ENCODE results near the gene GAS6.

GAS6 gene

DNA sequence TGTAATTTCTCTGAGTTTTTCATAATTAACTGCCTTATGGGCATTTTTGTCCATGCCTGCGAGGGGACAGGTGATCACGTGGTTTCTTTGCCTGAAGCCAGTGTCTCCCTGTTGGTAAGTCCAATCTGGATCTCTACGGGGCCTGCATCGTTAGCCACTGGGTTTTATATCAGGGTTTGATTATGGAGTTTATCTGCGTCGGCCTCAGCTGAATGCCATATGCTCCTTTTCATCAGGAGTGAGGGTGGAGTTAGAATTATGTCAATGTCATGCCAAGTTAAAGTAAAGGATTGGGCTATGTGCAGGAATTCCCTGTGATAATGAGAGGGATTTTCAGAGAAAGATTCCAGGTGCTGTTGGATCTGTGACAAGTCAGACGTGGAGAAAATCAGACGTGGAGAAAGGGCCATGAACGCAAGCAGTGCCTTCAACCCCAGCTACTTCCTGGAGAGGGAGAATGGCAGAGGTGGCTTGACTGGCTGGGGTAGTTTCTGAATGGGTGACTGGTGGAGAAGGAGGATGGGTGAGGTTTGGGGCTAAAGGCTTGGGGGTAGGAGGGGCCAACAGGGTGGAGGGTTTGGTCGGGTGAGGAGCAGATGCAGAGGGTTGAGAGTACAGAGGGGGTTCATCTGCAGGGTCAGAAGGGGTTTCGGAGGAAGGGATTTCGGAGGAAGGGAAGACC, 80.5 kb downstream of the GAS6 start:
- DNase-seq (ENCODE audit: low read depth), result no peak
- H3K4me3 ChIP-seq (ENCODE audit: low read length), result no peak overlapping the region
- TF ChIP-seq, protein P1, sequence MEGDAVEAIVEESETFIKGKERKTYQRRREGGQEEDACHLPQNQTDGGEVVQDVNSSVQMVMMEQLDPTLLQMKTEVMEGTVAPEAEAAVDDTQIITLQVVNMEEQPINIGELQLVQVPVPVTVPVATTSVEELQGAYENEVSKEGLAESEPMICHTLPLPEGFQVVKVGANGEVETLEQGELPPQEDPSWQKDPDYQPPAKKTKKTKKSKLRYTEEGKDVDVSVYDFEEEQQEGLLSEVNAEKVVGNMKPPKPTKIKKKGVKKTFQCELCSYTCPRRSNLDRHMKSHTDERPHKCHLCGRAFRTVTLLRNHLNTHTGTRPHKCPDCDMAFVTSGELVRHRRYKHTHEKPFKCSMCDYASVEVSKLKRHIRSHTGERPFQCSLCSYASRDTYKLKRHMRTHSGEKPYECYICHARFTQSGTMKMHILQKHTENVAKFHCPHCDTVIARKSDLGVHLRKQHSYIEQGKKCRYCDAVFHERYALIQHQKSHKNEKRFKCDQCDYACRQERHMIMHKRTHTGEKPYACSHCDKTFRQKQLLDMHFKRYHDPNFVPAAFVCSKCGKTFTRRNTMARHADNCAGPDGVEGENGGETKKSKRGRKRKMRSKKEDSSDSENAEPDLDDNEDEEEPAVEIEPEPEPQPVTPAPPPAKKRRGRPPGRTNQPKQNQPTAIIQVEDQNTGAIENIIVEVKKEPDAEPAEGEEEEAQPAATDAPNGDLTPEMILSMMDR (conservative IDR thresholded peaks at IDR 0.05; ENCODE audit: low read length), result no peak

DNA sequence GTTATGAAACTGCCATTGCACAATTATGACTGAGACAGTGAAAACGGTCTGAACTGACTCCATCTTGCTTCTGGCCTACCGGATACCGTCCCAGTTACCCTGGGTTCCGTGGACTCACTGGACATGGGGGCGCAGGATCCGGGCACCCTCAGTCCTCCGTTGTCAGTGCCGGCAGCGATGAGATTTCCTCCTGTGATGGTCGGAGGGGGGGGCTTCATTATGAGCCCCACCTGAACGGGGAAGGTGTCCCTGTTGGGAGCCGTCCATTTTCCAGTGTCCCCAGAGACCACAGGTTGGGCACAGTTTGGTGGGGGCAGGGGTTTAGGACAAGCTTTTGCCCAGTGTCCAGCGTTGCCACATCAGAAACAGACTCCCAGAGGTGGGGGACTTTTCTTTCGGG, 81.4 kb downstream of the GAS6 start:
- no peak overlapping the region for H3K4me3 ChIP-seq (ENCODE audit: low read length)
- TF ChIP-seq, protein P1 (conservative IDR thresholded peaks at IDR 0.05; ENCODE audit: low read length), result no peak
- DNase-seq (ENCODE audit: low read depth), result no peak

GRCh38 chr13:113781571-113781970, 82.3 kb downstream of the GAS6 start:
- TF ChIP-seq, protein P1 (conservative IDR thresholded peaks at IDR 0.05; ENCODE audit: low read length), result no peak
- no peak overlapping the region for H3K4me3 ChIP-seq (ENCODE audit: low read length)
- DNase-seq (ENCODE audit: low read depth), result no peak

DNA sequence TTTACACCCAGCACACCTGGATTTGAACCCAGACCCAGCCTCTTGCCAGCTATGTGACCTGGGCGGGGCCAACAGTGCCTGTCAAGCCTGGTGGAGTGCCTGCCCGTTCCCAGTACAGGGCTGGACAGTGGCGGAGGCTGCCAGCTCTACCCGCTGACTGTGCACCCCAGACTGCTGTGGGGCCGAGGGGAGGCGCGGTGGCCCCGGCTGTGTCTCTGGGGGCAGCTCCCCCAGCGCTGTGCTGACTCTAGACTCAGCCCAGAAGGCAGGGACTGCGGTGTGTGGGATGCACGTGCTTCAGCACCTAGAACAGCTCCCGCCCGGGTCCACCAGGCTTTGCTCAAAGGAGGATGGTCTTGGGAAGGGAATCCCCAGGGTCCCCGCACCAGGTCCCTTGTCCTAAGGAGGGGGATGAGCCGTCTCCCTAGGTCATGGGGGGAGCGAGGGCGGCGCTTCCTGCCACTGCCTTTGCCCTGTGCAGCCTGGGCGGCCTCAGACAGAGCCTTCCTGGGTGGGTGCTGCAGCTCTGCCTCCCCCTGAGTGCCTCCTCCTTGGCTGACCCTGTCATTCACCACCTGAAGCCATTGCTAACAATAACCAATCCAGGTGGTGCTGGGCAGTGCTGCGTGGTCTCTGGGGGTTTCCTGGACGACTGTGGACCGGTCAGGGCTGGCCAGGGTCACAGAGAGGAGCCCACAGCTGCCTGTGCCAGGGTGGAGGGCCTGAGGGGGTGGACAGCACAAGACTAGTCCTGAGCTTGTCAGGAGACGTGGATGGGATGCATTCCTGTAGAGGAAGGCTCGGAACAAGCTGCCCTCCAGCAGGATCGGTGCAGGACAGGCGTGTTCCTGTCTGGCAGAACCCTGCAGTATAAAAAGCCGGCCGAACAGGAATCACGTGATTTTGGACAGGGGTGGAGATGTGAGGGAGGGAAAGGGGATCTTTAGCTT, 86.3 kb downstream of the GAS6 start:
- DNase-seq (ENCODE audit: low read depth), result no peak
- TF ChIP-seq, protein P1 (conservative IDR thresholded peaks at IDR 0.05; ENCODE audit: low read length), result no peak
- H3K4me3 ChIP-seq (ENCODE audit: low read length), result no peak overlapping the region

DNA sequence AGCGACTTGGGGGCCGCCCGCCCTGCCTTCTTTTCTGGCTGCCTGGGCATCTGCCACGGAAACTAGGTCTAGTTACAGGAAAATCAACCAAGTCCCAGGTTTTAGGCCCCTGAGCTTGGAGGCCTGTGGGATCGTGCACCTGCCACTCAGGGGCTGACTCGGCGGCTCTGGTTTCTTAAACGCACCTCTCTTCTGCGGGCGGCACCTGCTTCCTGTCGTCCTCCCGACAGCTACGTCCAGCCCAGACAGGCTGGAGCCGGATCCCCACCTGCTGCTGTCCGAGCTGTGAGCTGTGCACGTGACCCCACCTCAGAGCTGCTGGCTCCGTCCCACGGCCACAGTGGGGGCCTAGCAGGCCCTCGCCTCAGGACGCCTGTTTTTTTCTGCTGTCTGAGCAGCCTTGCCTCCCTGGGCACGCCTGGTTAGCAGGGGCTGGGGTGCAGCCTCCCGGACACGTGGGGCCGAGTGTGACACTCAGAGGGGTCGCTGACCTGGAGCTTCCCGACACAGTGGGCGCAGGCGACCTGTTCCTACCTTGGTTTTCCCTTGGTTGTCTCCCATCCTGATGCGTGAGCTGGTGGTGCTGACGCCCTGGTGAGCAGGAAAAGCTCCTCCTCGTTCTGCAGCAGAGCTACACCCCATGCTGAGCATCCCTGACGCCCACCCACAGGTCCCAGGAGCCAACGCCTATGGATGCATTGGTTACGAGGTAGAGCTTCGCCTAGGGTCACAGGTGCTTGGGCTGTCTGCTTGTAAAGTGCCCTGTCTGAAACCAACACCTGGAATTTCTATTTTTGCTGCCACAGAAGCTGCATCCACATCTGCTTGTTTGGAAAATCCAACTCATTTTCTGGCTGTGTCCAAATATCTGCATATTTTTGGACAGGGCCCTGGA, 87.4 kb downstream of the GAS6 start:
- TF ChIP-seq, protein P1 (conservative IDR thresholded peaks at IDR 0.05; ENCODE audit: low read length), result no peak
- no peak for DNase-seq (ENCODE audit: low read depth)
- H3K4me3 ChIP-seq (ENCODE audit: low read length), result no peak overlapping the region

DNA sequence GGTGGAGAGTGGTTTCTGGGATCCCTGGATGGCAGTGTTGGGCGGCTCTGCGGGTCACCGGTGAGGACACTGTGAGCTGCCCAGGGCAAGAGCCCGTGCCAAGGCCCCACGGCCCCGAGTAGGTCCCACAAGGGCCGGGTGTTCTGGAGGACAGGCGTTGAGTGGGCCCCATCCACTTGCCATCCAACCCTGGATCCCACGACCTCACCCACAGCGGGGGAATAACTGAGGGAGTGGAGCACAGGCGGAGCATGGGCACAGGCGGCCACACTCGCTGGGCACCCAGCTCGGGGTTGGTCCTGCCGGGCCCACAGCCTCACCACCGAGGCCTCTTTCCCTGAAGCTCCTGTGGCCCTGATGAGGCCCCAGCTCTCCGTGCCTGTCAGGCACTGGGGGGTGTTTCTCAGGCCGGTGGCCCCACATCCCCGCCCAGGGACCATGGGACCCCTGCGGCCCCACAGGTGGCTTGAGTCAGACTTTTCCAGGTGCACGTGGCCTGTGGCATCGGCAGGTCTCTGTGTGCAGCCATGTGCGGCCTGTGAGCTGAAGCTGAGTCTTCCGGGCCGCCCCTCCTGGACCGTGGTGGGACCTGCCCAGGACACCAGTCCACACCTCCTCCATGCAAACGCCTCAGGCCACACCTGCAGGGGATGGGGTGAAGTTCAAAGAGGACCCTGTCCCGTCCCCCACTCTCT, 88.3 kb downstream of the GAS6 start:
- no peak for DNase-seq (ENCODE audit: low read depth)
- TF ChIP-seq, protein P1 (conservative IDR thresholded peaks at IDR 0.05; ENCODE audit: low read length), result no peak
- no peak overlapping the region for H3K4me3 ChIP-seq (ENCODE audit: low read length)

Data from AG10803 (cell line).